ENCODE results near the gene AKAP13.

The AKAP13 gene

GRCh38 chr15:85380217-85380811 is at the start of gene AKAP13:
TSS of gene AKAP13 (plus strand) at chr15:85380603. CDS start at chr15:85485721, 105,118 bp downstream.
- no peak for TF ChIP-seq CTCF (IDR thresholded peaks at IDR 0.05; ENCODE audit: low read depth, low read length)
- in situ Hi-C loops (cut with HindIII; ENCODE audit: low sequenced_read_pairs), result no loop called here
- DNase-seq (ENCODE audit: low read depth, low spot score), result peak; percentile 99
- H3K4me3 ChIP-seq (ENCODE audit: low read depth, low read length), result peak within 1 kb of the TSS; percentile 76

GRCh38 chr15:85330901-85331588 is 49.4 kb upstream of the AKAP13 start:
- no peak overlapping the region for H3K4me3 ChIP-seq (ENCODE audit: low read depth, low read length)
- in situ Hi-C loops (cut with HindIII; ENCODE audit: low sequenced_read_pairs), result no loop called here

GRCh38 chr15:85331655-85332285 is 48.6 kb upstream of the AKAP13 start:
- in situ Hi-C loops (cut with HindIII; ENCODE audit: low sequenced_read_pairs), result no loop called here
- H3K4me3 ChIP-seq (ENCODE audit: low read depth, low read length), result no peak overlapping the region
- TF ChIP-seq CTCF (IDR thresholded peaks at IDR 0.05; ENCODE audit: low read depth, low read length), result no peak
- DNase-seq (ENCODE audit: low read depth, low spot score), result no peak

More at GRCh38 chr15:85330901-85331588, 49.4 kb upstream of the AKAP13 start:
- peak; percentile 96 for DNase-seq (ENCODE audit: low read depth, low spot score)
- TF ChIP-seq CTCF (IDR thresholded peaks at IDR 0.05; ENCODE audit: low read depth, low read length), result peak; percentile 97

GRCh38 chr15:85333132-85333831 is 47.1 kb upstream of the AKAP13 start:
- TF ChIP-seq CTCF (IDR thresholded peaks at IDR 0.05; ENCODE audit: low read depth, low read length), result no peak
- no peak overlapping the region for H3K4me3 ChIP-seq (ENCODE audit: low read depth, low read length)
- in situ Hi-C loops (cut with HindIII; ENCODE audit: low sequenced_read_pairs), result no loop called here
- DNase-seq (ENCODE audit: low read depth, low spot score), result peak; percentile 91

- in situ Hi-C loops (cut with HindIII; ENCODE audit: low sequenced_read_pairs), result no loop called here
- no peak for TF ChIP-seq CTCF (IDR thresholded peaks at IDR 0.05; ENCODE audit: low read depth, low read length)
- H3K4me3 ChIP-seq (ENCODE audit: low read depth, low read length), result no peak overlapping the region
- DNase-seq (ENCODE audit: low read depth, low spot score), result no peak
Observed at GRCh38 chr15:85334241-85334640, 46.2 kb upstream of the AKAP13 start.

- no peak overlapping the region for H3K4me3 ChIP-seq (ENCODE audit: low read depth, low read length)
- in situ Hi-C loops (cut with HindIII; ENCODE audit: low sequenced_read_pairs), result no loop called here
- no peak for DNase-seq (ENCODE audit: low read depth, low spot score)
- peak; percentile 9 for TF ChIP-seq CTCF (IDR thresholded peaks at IDR 0.05; ENCODE audit: low read depth, low read length)
Observed at GRCh38 chr15:85335193-85335942, 45.0 kb upstream of the AKAP13 start.
